LNCaP clone FGC (cell line): ENCODE results near the gene NLRP10.

ENCODE experiments used
- DNase-seq: peaks from one replicate; pipeline ENCODE4 v3.0.0-alpha.2; 2011; ENCODE audit warnings: low read depth
- H3K4me3 ChIP-seq: 2 replicates; pipeline ENCODE4 v1.5.1; 2011; ENCODE audit warnings: mild to moderate bottlenecking, low read depth, low read length, control low read depth
- TF ChIP-seq, protein P1 (sequence below): IDR thresholded peaks from 2 replicates; pipeline ENCODE4 v1.5.1; 2012; ENCODE audit warnings: mild to moderate bottlenecking; ENCODE audit not compliant: control insufficient read depth, insufficient read depth; ENCODE audit errors: extremely low read depth

Gene NLRP10, protein sequence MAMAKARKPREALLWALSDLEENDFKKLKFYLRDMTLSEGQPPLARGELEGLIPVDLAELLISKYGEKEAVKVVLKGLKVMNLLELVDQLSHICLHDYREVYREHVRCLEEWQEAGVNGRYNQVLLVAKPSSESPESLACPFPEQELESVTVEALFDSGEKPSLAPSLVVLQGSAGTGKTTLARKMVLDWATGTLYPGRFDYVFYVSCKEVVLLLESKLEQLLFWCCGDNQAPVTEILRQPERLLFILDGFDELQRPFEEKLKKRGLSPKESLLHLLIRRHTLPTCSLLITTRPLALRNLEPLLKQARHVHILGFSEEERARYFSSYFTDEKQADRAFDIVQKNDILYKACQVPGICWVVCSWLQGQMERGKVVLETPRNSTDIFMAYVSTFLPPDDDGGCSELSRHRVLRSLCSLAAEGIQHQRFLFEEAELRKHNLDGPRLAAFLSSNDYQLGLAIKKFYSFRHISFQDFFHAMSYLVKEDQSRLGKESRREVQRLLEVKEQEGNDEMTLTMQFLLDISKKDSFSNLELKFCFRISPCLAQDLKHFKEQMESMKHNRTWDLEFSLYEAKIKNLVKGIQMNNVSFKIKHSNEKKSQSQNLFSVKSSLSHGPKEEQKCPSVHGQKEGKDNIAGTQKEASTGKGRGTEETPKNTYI

DNA sequence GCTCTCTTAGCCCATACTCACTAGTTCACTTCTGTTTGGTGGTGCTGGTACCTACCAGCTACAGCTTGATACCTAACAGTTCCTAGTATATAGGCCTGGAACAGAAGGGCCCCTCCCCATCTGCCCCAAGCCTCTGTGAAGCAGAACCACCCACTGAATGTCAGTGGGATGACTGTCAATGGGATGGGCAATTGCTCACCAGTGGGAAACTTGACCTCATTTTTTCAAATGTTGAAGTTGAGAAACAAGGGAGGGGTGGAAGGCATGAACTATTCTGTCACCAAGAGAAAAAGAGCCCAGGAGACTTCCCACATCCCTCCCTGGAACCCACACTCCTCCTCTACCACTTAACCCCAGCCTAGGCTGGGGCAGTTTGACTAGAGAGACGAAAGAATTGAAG is at the start of gene NLRP10:
Gene NLRP10, minus strand, starts transcription at position 62 of the 400 bp plus-strand sequence. CDS start 1,952 bp downstream, outside the sequence.
- DNase-seq: no peak
- H3K4me3 ChIP-seq: no peak within 1 kb of the TSS
- TF ChIP-seq, protein P1, sequence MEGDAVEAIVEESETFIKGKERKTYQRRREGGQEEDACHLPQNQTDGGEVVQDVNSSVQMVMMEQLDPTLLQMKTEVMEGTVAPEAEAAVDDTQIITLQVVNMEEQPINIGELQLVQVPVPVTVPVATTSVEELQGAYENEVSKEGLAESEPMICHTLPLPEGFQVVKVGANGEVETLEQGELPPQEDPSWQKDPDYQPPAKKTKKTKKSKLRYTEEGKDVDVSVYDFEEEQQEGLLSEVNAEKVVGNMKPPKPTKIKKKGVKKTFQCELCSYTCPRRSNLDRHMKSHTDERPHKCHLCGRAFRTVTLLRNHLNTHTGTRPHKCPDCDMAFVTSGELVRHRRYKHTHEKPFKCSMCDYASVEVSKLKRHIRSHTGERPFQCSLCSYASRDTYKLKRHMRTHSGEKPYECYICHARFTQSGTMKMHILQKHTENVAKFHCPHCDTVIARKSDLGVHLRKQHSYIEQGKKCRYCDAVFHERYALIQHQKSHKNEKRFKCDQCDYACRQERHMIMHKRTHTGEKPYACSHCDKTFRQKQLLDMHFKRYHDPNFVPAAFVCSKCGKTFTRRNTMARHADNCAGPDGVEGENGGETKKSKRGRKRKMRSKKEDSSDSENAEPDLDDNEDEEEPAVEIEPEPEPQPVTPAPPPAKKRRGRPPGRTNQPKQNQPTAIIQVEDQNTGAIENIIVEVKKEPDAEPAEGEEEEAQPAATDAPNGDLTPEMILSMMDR: no peak

- TF ChIP-seq, protein P1: no peak
- no peak for DNase-seq
- no peak overlapping the region for H3K4me3 ChIP-seq
Measured at GRCh38 chr11:8013833-8014232, 48.6 kb upstream of the NLRP10 start.

GRCh38 chr11:8011981-8012444 is 46.8 kb upstream of the NLRP10 start:
- TF ChIP-seq, protein P1: no peak
- DNase-seq: no peak
- H3K4me3 ChIP-seq: no peak overlapping the region

GRCh38 chr11:8011371-8011770 is 46.1 kb upstream of the NLRP10 start:
- TF ChIP-seq, protein P1: no peak
- no peak overlapping the region for H3K4me3 ChIP-seq
- no peak for DNase-seq

DNA sequence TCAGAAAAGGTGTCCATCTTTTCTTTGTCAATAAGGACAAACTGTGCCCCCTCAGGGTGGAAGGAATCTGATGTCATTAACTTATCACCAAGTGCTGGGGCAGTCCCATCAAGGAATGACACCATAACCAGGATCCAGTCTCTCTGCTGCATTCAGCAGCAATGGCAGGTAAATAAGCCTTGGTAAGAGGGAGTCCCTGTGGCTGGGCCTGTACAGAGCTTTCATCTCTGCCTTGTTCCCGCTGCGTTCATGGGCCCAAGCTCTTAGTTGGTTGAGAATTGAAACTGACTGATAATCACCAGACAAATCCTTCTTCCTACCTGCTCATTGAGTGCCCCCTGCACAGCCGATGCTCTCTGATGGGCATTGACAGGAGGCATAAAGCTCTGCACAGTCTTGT is 44.6 kb upstream of the NLRP10 start:
- TF ChIP-seq, protein P1: no peak
- no peak overlapping the region for H3K4me3 ChIP-seq
- DNase-seq: no peak

DNA sequence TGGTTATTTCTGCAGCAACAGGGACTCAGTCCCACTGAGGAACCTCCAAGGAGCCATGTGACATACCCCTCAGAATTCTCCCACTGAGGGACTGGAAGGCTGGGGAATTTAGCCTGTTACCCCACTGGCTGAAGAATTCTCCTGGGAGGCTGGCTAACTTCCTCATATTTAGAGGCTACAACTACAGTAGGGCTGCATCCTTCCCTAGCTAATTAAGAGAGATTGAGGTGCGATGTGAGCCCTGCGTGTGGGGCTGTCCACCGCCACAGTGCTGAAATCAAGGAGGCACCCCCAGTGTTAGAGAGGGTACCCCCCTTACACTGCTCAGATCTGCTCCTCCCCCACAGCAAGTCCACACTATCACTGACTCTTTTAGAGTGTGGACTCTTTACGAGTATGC is 43.0 kb upstream of the NLRP10 start:
- no peak for DNase-seq
- TF ChIP-seq, protein P1: no peak
- no peak overlapping the region for H3K4me3 ChIP-seq
